ENCODE results near the gene PDSS2. TPM values are rescaled to one million over a fixed set of nuclear protein-coding genes. Genes with fewer than 3 reads are reported as not detected.

PDSS2 gene
- total and polyA plus RNA-seq, 9 of the 15 experiments (the other 6 are each of a cell fraction or from before 2014, with no cell fraction given) = 5.8 to 21.1 (median 12.0) TPM

DNA sequence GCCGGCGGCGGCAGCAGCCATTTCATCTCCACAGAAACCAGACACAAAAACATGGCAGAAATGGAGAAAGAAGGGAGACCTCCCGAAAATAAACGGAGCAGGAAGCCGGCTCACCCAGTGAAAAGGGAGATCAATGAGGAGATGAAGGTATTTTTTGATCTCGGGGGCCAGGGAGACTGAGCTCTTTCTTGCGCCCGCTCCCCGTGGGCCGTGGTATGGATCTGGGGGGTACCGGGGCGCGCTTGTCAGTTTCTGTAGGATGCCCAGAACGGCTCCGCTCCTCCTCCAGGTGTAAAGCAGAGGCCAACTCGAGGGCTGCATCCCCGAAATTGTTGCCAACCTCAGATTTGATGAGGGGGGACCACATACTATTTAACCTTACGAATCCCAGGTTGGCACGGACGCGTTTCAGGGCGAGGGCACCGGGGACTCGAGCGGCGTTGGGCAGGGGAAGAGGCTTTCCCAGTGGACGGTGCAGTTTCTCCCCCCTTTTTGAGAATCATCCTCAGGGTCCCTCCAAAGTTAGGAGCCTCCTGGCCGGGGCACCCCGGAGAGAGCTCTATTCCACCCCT is 31.3 kb upstream of the PDSS2 start (continued):
- TF ChIP-seq, protein P1, sequence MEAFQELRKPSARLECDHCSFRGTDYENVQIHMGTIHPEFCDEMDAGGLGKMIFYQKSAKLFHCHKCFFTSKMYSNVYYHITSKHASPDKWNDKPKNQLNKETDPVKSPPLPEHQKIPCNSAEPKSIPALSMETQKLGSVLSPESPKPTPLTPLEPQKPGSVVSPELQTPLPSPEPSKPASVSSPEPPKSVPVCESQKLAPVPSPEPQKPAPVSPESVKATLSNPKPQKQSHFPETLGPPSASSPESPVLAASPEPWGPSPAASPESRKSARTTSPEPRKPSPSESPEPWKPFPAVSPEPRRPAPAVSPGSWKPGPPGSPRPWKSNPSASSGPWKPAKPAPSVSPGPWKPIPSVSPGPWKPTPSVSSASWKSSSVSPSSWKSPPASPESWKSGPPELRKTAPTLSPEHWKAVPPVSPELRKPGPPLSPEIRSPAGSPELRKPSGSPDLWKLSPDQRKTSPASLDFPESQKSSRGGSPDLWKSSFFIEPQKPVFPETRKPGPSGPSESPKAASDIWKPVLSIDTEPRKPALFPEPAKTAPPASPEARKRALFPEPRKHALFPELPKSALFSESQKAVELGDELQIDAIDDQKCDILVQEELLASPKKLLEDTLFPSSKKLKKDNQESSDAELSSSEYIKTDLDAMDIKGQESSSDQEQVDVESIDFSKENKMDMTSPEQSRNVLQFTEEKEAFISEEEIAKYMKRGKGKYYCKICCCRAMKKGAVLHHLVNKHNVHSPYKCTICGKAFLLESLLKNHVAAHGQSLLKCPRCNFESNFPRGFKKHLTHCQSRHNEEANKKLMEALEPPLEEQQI (IDR thresholded peaks at IDR 0.05) = no peak
- TF ChIP-seq DACH1 (IDR thresholded peaks at IDR 0.05; ENCODE audit: partially characterized antibody) = no peak
- no peak for TF ChIP-seq NCOA1 (IDR thresholded peaks at IDR 0.05; ENCODE audit: low read depth)
- TF ChIP-seq, protein P2, sequence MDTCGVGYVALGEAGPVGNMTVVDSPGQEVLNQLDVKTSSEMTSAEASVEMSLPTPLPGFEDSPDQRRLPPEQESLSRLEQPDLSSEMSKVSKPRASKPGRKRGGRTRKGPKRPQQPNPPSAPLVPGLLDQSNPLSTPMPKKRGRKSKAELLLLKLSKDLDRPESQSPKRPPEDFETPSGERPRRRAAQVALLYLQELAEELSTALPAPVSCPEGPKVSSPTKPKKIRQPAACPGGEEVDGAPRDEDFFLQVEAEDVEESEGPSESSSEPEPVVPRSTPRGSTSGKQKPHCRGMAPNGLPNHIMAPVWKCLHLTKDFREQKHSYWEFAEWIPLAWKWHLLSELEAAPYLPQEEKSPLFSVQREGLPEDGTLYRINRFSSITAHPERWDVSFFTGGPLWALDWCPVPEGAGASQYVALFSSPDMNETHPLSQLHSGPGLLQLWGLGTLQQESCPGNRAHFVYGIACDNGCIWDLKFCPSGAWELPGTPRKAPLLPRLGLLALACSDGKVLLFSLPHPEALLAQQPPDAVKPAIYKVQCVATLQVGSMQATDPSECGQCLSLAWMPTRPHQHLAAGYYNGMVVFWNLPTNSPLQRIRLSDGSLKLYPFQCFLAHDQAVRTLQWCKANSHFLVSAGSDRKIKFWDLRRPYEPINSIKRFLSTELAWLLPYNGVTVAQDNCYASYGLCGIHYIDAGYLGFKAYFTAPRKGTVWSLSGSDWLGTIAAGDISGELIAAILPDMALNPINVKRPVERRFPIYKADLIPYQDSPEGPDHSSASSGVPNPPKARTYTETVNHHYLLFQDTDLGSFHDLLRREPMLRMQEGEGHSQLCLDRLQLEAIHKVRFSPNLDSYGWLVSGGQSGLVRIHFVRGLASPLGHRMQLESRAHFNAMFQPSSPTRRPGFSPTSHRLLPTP (IDR thresholded peaks at IDR 0.05; ENCODE audit: borderline replicate concordance, extremely low read depth, insufficient read length) = no peak
- TF ChIP-seq, protein P3, sequence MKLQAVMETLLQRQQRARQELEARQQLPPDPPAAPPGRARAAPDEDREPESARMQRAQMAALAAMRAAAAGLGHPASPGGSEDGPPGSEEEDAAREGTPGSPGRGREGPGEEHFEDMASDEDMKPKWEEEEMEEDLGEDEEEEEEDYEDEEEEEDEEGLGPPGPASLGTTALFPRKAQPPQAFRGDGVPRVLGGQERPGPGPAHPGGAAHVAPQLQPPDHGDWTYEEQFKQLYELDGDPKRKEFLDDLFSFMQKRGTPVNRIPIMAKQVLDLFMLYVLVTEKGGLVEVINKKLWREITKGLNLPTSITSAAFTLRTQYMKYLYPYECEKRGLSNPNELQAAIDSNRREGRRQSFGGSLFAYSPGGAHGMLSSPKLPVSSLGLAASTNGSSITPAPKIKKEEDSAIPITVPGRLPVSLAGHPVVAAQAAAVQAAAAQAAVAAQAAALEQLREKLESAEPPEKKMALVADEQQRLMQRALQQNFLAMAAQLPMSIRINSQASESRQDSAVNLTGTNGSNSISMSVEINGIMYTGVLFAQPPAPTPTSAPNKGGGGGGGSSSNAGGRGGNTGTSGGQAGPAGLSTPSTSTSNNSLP (IDR thresholded peaks at IDR 0.05; ENCODE audit: borderline replicate concordance, low read depth, low read length) = no peak
